HepG2 (cell line): Measurements from ENCODE around the gene TBCB. TPM values are rescaled to one million over a fixed set of nuclear protein-coding genes. Genes with fewer than 3 reads are reported as not detected.

Source experiments
- AKAP8 ChIP-seq: sonication (generic); formaldehyde crosslinking; IDR thresholded peaks from 2 replicates; pipeline ENCODE4 v1.5.1; 2020; ENCODE audit warnings: mild to moderate bottlenecking, missing genetic modification reagents
- BORCS8-MEF2B ChIP-seq: sonication (generic); formaldehyde crosslinking; IDR thresholded peaks from 2 replicates; pipeline ENCODE4 v1.8.0; 2022; ENCODE audit warnings: mild to moderate bottlenecking, missing genetic modification reagents
- CREM ChIP-seq, 2 experiments: sonication (generic) in 1 of 2; formaldehyde crosslinking in 1 of 2; IDR thresholded peaks; 2 replicates each; pipeline versions ENCODE4 v1.4.0 to v1.6.1; 2016 to 2020; ENCODE audit warnings: antibody characterized with exemption in 1 of 2, mild to moderate bottlenecking in 1 of 2, missing genetic modification reagents in 1 of 2
- DMTF1 ChIP-seq: sonication (generic); formaldehyde crosslinking; IDR thresholded peaks from 2 replicates; pipeline ENCODE4 v1.4.0; 2020; ENCODE audit warnings: mild to moderate bottlenecking, missing genetic modification reagents
- FOXC1 ChIP-seq: sonication (generic); formaldehyde crosslinking; IDR thresholded peaks from 2 replicates; pipeline ENCODE4 v1.8.0; 2022; ENCODE audit warnings: mild to moderate bottlenecking, missing genetic modification reagents, borderline replicate concordance
- FOXM1 ChIP-seq: sonication (generic); formaldehyde crosslinking; IDR thresholded peaks from 2 replicates; pipeline ENCODE4 v1.5.0; 2020; ENCODE audit warnings: missing genetic modification reagents
- GMEB1 ChIP-seq: sonication (generic); formaldehyde crosslinking; IDR thresholded peaks from 2 replicates; pipeline ENCODE4 v1.5.1; 2020; ENCODE audit warnings: missing genetic modification reagents, mild to moderate bottlenecking, borderline replicate concordance
- IRF2 ChIP-seq: IDR thresholded peaks from 2 replicates; pipeline ENCODE4 v1.6.1; 2018; ENCODE audit warnings: missing genetic modification reagents, missing compliant biosample characterization
- JUN ChIP-seq: sonication (generic); formaldehyde crosslinking; IDR thresholded peaks from 2 replicates; pipeline ENCODE4 v1.4.0; 2020; ENCODE audit warnings: mild to moderate bottlenecking, missing genetic modification reagents
- KLF9 ChIP-seq: IDR thresholded peaks from 2 replicates; pipeline ENCODE4 v1.6.1; 2016; ENCODE audit warnings: low read depth
- MNT ChIP-seq: fragments of 450-650 bp; IDR thresholded peaks from 2 replicates; pipeline ENCODE4 v1.6.1; 2016
- MZF1 ChIP-seq: sonication (generic); formaldehyde crosslinking; IDR thresholded peaks from 2 replicates; pipeline ENCODE4 v1.8.1; 2023; ENCODE audit warnings: mild to moderate bottlenecking, missing genetic modification reagents, borderline replicate concordance
- PPARG ChIP-seq: conservative IDR thresholded peaks from 2 replicates; pipeline ENCODE4 v1.6.1; 2016; ENCODE audit warnings: missing biosample characterization, missing genetic modification reagents
- PRDM15 ChIP-seq: sonication (generic); formaldehyde crosslinking; IDR thresholded peaks from 2 replicates; pipeline ENCODE4 v1.4.0; 2020; ENCODE audit warnings: missing genetic modification reagents
- SPEN ChIP-seq: sonication (generic); formaldehyde crosslinking; IDR thresholded peaks from 2 replicates; pipeline ENCODE4 v1.5.1; 2020; ENCODE audit warnings: low read depth, mild to moderate bottlenecking, missing genetic modification reagents
- ZNF337 ChIP-seq: sonication (generic); formaldehyde crosslinking; IDR thresholded peaks from 2 replicates; pipeline ENCODE4 v1.5.1; 2020; ENCODE audit warnings: missing genetic modification reagents, low read depth, mild to moderate bottlenecking, borderline replicate concordance
- ZNF446 ChIP-seq: sonication (generic); formaldehyde crosslinking; IDR thresholded peaks from 2 replicates; pipeline ENCODE4 v1.5.0; 2020; ENCODE audit warnings: mild to moderate bottlenecking, missing genetic modification reagents
- ZNF549 ChIP-seq: sonication (generic); formaldehyde crosslinking; IDR thresholded peaks from 2 replicates; pipeline ENCODE4 v1.5.0; 2020; ENCODE audit warnings: missing genetic modification reagents
- ZNF672 ChIP-seq: sonication (generic); formaldehyde crosslinking; IDR thresholded peaks from 2 replicates; pipeline ENCODE4 v1.8.1; 2022; ENCODE audit warnings: missing genetic modification reagents
- polyA plus RNA-seq, 8 experiments: library from polyadenylated mRNA; depleted of rRNA in 3 of 8; stranded (reverse) in 7 of 8; unstranded in 1 of 8; fragments of >200 nt; fragmentation: Illumina TruSeq in 4 of 8; extraction: Trizol in 4 of 8; gene quantifications; 2 replicates each; pipeline versions ENCODE4 v1.2.1 to v1.2.3, GENCODE V29; 2011 to 2016; ENCODE audit warnings: low read depth in 4 of 8, missing spikeins in 1 of 8, mixed read lengths in 1 of 8; ENCODE audit not compliant: insufficient read depth in 1 of 8
- total RNA-seq, 5 experiments: library from RNA; depleted of rRNA; stranded (reverse); fragments of >200 nt; fragmentation: Illumina TruSeq; extraction: Trizol; gene quantifications; 2 replicates each; pipeline ENCODE4 v1.2.3, GENCODE V29; 2016; ENCODE audit warnings: low read depth in 1 of 5

The TBCB gene
- total and polyA plus RNA-seq, 2 of the 13 experiments (the other 11 are each of a cell fraction or from before 2014, with no cell fraction given) = 271 to 276 TPM

GRCh38 chr19:36114721-36115452 is 381 bp upstream of the TBCB start, which contains the start of gene POLR2I (continued):
- TF ChIP-seq PRDM15 = peak; percentile 65; the same call in 1 of the 2 replicates
- TF ChIP-seq DMTF1 (CRISPR knock-in tag) = no peak
- TF ChIP-seq AKAP8 (CRISPR knock-in tag) = peak; percentile 44; the same call in 1 of the 2 replicates
- TF ChIP-seq FOXM1 = no peak
- peak; percentile 32; the same call in 1 of the 2 replicates for TF ChIP-seq CREM (IDR thresholded peaks at IDR 0.05)
- TF ChIP-seq CREM (CRISPR knock-in tag; IDR thresholded peaks at IDR 0.05) = no peak
- TF ChIP-seq JUN = peak; percentile 50; the same call in 1 of the 2 replicates
- peak; percentile 83 for TF ChIP-seq MNT
- no peak for TF ChIP-seq ZNF549 (CRISPR knock-in tag)
- peak; percentile 83 for TF ChIP-seq IRF2 (CRISPR knock-in tag)
- peak; percentile 91; the same call in 1 of the 2 replicates for TF ChIP-seq ZNF337 (CRISPR knock-in tag)
- no peak for TF ChIP-seq MZF1 (CRISPR knock-in tag)
- peak; percentile 93 for TF ChIP-seq BORCS8-MEF2B (CRISPR knock-in tag)
- TF ChIP-seq ZNF446 = peak; percentile 68; the same call in 1 of the 2 replicates
- TF ChIP-seq ZNF672 (CRISPR knock-in tag) = no peak
- peak; percentile 64; the same call in 1 of the 2 replicates for TF ChIP-seq SPEN (CRISPR knock-in tag)
- 0 out of 2 replicates have a peak, but pooled peaks have one; percentile 76 for TF ChIP-seq KLF9 (CRISPR knock-in tag)
- TF ChIP-seq PPARG (CRISPR knock-in tag) = peak; percentile 69
- TF ChIP-seq GMEB1 = peak; percentile 81
- peak; percentile 70; the same call in 1 of the 2 replicates for TF ChIP-seq FOXC1
